Ovary (tissue), 3 donors: ENCODE data around the gene SLC4A7.

Source experiments
- CTCF ChIP-seq, 3 donors: fragments of 450-650 bp in 2 of 3; fragments of 200-600 bp in 1 of 3; IDR thresholded peaks; one replicate each; pipeline versions ENCODE4 v1.5.1 to v1.8.0; 2016 to 2022; ENCODE audit warnings: antibody characterized with exemption in 3 of 3, mild to moderate bottlenecking in 1 of 3
- POLR2A ChIP-seq: fragments of 450-650 bp; IDR thresholded peaks from one replicate; pipeline ENCODE4 v1.6.1; 2017; ENCODE audit warnings: antibody characterized with exemption, mild to moderate bottlenecking, moderate library complexity
- donor health status: DM: no; HTN: no; CAD: no.

GRCh38 chr3:27454914-27455313 lies 29.3 kb downstream of the SLC4A7 start:
- no peak for TF ChIP-seq CTCF (IDR thresholded peaks at IDR 0.05)
- TF ChIP-seq POLR2A = no peak
